Choroid plexus epithelial cell (primary cell): ENCODE data around the gene RFTN1.

Source experiments
- DNase-seq: peaks from one replicate; pipeline ENCODE4 v3.0.0-alpha.2; 2010; ENCODE audit warnings: low read depth
- H3K4me3 ChIP-seq: 2 replicates; pipeline ENCODE4 v1.5.1; 2011; ENCODE audit warnings: low read depth, mild to moderate bottlenecking, control low read depth, low read length, moderate library complexity
- TF ChIP-seq, protein P1 (sequence below): conservative IDR thresholded peaks from 2 replicates; pipeline ENCODE4 v1.5.1; 2011; ENCODE audit warnings: low read depth, mild to moderate bottlenecking, control low read depth, inconsistent platforms, low read length, moderate library complexity

Gene RFTN1

DNA sequence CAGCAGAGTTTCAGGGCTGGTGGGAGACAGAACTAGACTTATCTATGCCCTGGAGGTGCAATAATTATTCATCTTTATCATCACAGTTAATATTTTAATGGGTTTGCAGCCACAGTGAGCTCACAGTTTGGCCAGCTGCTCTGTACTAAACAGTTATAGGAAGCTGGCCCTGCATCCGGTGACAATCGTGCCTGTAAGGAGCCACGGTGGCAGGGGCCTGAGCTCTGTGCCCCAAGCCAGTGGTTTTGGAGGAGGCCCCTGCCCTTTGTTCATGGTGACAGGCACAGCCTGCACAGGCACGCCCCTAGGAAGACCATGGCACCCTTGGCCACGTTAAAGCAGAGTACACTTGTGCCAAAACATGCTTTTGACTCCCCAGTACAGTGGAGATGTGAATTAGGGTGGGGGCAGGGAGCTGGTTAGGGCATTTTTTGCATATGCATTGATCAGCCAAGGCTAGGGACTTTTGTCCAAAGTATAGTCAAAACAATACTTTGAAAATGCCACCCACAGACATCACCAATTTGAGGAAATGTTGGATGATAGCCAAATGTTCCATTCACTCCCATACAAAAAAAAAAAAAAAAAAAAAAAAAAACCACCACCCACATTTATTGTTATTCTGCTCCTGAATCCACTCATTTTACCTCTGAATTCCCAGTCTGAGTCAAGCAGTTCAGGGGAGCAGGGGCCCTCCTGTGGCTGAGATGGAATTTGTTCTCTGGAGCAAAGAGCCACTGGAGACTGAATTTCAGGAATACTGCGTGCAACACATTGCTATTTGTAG is 3.4 kb upstream of the RFTN1 start:
- TF ChIP-seq, protein P1, sequence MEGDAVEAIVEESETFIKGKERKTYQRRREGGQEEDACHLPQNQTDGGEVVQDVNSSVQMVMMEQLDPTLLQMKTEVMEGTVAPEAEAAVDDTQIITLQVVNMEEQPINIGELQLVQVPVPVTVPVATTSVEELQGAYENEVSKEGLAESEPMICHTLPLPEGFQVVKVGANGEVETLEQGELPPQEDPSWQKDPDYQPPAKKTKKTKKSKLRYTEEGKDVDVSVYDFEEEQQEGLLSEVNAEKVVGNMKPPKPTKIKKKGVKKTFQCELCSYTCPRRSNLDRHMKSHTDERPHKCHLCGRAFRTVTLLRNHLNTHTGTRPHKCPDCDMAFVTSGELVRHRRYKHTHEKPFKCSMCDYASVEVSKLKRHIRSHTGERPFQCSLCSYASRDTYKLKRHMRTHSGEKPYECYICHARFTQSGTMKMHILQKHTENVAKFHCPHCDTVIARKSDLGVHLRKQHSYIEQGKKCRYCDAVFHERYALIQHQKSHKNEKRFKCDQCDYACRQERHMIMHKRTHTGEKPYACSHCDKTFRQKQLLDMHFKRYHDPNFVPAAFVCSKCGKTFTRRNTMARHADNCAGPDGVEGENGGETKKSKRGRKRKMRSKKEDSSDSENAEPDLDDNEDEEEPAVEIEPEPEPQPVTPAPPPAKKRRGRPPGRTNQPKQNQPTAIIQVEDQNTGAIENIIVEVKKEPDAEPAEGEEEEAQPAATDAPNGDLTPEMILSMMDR = peak; percentile 76
- H3K4me3 ChIP-seq = no peak overlapping the region
- DNase-seq = peak; percentile 76

- no peak overlapping the region for H3K4me3 ChIP-seq
- TF ChIP-seq, protein P1 = no peak
- no peak for DNase-seq
These were observed 2.5 kb upstream of the RFTN1 start for GRCh38 chr3:16515885-16516420.

- DNase-seq = no peak
- TF ChIP-seq, protein P1 = no peak
- no peak overlapping the region for H3K4me3 ChIP-seq
These were observed 1.4 kb upstream of the RFTN1 start for GRCh38 chr3:16514755-16515353.

DNA sequence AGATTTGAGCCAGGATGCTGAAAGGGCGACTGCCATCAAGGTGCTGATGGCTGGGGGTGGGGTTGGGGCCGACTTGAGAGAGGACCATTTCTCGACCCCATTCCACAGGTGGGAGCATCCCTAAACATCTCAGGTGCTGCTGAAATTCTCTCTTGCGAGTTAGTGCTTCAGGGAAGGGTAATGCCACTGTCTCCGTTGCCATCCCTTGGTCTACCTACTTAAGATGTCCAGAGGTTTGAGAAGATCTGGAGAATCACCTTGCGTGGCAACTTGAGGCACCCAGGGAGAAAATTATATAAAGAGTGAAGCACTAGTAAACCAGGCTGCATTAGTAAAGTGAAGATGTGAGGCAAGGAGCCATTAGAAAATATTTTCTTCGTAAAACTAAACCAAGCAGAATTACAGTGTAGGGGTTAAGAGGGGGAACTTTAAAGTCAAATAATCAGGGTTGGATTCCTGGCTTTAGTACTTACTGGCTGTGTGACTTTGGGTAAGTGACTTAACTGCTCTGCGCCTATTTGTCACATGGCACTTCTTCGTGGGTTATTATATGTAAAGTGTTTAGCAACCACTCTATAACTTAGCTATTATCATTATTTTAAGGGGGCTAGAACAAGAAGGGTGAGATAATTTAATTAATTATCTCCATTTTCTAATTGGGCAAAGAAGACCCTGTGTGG is 662 bp upstream of the RFTN1 start:
- peak overlapping the region; percentile 92 for H3K4me3 ChIP-seq
- no peak for DNase-seq

GRCh38 chr3:16512435-16513140 is 911 bp downstream of the RFTN1 start:
- TF ChIP-seq, protein P1 = no peak
- DNase-seq = no peak
- peak overlapping the region; percentile 92 for H3K4me3 ChIP-seq

More for the DNA sequence above, 662 bp upstream of the RFTN1 start:
- TF ChIP-seq, protein P1 = no peak

DNA sequence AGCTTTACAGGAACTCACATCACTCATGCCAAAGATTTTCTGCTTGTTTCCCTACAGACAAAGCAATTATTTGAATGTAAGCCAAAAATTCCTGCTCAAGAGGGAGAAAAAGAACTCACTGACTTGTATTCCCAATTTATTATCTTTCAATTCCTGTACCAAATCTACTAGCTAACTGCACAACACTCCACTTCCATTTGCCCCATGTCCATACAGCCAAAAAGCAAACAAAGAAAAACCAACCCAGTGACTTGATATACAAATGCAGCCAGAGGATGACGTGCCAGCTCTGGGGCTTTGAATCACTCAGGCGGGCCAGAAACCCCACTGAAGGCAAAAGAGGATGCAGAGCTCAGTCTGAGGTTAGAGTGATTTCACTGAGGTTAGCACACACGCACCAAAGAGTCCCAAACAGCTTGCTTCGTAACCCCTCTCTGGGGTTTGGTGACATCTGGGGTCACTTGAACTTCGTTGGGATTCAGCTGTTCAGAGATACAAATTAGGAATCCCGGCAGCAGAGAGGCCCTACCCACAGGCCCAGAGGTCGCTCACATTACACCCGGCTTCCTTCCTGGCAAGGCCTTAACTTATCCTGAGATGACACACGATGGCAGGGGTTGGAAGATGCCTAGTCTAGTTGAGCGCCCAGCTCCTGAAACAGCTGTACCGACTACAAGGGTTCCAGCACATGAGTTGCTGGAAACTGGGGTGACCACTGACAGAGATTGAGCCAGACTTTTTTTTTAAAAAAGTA is 1.6 kb downstream of the RFTN1 start:
- peak overlapping the region; percentile 92 for H3K4me3 ChIP-seq
- TF ChIP-seq, protein P1 = no peak
- DNase-seq = peak; percentile 89
